ENCODE measurements around the gene NFILZ. TPM values are rescaled to one million over a fixed set of nuclear protein-coding genes. Genes with fewer than 3 reads are reported as not detected.
"Not testable (repeated sequence)": the region's sequence is repeated elsewhere in the genome, so short reads cannot be mapped to it uniquely, and the experiment has no call there.

The NFILZ gene
- total RNA-seq, 1 donor from 2014 or later: not detected

DNA sequence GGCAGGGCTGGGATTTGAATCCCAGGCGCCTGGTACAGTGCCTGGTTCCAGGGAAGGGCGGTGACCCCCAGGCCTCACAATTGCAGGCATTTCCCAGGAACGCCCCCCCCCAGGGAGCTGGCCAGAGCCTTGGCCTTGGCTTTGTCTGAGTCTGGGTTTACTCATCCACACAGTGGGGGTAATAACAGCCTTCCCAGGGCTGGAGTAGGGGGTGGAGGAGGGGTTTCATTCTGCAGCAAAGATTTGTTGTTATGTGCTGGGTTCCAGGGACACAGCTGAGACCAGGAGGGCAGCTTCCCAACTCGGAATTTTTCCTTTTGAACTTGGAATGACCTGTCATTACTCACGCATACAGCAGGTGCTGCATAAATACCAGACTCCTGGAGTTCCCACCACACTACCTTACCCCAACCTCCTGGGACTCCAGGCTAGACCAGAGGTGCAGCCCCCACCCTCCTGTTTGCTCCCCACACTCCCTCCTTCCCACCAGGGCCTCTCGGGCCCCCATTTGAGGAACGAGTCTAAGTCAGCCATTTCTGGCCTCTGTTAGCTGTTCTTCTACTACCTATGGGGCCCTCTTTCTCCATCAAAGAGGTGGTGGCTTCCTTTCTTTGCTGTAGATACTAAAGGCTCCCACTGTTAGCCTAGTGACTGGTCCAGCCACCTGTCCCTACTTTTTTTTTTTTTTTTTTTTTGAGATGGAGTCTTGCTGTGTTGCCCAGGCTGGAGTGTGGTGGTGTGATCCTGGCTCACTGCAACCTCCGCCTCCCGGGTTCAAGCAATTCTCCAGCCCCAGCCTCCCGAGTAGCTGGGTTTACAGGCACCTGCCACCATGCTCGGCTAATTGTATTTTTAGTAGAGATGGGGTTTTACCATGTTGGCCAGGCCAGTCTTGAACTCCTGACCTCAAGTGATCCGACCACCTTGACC, 18.3 kb upstream of the NFILZ start:
- DNase-seq (ENCODE audit: low spot score): peak; percentile 41

DNA sequence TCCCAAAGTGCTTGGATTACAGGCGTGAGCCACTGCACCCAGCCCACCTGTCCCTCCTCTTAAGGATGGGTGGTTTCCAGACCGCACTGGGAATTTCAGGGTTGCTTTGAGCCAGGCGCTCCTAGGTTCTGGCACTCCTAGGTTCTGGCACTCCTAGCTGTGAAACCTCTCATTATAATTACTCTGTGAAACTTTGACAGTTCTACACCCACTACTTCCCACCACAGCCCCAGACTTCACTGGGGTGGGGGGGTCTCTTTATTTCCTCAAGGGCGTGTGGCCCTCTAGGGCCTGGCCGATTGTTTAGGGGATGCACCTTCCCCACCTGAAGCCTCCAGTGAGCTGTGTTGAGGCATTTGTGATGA, 17.6 kb upstream of the NFILZ start:
- no peak for DNase-seq (ENCODE audit: low spot score)

DNA sequence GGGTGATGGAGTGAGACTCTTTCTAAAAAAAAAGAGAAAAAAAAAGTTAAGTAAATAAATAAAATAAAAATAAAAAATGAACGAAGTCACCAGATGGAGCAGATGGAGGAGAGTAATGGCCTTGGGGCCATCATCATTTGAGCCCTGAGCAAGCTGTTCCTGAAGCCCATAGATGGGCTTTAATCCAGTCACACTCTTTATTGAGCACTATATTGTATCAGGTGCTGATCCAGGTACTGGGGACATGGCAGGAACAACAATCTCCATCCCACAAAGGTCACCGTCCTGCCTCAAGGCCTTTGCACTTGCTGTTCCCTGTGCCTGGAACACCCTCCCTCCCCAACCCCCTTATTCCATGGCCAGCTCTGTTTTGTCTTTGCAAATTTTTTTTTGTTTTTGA, 16.0 kb upstream of the NFILZ start:
- DNase-seq (ENCODE audit: low spot score): no peak

DNA sequence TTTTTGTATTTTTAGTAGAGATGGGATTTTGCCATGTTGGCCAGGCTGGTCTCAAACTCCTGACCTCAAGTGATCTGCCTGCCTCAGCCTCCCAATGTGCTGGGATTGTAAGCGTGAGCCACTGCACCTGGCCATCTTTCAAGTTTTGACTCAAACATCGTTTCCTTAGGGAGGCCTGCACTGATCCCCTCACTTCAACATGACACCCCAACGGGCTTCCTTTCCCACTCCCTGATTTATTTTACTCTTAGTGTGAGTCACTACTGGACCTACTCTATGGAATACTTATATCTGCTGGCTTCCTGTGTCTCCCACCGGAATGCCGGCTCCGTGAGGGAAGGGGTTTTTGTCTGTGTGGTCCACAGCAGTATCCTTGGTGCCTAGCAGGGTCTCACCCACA, 15.4 kb upstream of the NFILZ start:
- no peak for DNase-seq (ENCODE audit: low spot score)

DNA sequence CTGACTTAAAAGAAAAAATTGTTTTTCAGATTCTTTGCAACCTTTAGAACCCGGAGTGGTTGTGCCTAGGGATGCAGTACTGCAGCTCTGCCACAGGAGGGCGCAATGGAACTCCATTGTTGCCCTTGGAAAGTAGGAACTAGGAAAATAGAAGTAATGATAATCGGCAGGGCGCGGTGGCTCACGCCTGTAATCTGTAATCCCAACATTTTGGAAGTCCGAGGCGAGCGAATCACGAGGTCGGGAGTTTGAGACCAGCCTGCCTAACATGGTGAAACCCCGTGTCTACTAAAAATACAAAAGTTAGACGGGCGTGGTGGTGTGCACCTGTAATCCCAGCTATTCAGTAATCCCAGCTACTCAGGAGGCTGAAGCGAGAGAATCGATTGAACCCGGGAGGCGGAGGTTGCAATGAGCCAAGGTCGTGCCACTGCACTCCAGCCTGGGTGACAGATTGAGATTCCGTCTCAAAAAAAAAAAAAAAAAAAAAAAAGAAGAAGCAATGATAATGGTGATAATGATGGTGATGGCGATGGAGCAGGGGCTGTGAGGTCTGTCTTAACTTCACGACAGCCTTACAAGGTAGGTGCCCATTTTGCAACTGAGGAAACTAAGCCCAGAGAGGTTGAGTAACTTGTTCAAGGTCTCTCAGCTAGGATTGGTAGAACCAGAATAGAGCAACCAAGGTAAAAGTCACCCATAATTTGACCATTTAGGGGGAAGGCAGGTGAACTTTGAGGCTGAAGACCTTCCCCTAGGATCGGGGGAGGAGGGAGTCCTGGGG, 14.4 kb upstream of the NFILZ start:
- DNase-seq (ENCODE audit: low spot score): peak; percentile 42

DNA sequence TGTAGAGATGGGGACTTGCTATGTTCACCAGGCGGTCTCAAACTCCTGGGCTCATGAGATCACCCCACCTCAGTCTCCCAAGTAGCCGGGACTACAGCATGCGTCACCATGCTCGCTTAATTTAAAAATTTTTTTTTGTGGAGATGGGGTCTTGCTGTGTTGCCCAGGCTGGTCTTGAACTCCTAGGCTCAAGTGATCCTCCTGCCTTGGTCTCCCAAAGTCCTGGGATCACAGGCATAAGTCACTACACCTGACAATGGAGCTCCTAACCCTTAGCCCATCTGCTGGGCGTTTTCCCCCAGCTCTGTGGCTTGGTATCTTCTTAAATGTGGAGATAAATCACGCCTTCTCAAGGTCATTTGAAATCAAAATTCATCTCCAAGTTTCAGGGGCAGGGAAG, 13.6 kb upstream of the NFILZ start:
- DNase-seq (ENCODE audit: low spot score): no peak

DNA sequence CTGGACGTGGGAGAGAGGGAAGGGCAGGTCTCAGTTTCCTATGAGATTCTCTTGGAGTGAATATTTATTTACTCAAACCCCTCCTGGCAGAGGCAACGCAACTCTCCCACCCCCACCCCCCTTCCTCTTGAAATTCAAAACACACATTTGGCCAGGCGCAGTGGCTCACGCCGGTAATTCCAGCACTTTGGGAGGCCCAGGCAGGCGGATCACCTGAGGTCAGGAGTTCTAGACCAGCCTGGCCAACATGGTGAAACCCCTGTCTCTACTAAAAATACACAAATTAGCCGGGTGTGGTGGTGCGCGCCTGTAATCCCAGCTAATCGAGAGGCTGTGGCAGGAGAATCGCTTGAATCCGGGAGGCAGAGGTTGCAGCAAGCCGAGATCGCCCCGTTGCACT, 13.1 kb upstream of the NFILZ start:
- not testable (repeated sequence) for DNase-seq (ENCODE audit: low spot score)

DNA sequence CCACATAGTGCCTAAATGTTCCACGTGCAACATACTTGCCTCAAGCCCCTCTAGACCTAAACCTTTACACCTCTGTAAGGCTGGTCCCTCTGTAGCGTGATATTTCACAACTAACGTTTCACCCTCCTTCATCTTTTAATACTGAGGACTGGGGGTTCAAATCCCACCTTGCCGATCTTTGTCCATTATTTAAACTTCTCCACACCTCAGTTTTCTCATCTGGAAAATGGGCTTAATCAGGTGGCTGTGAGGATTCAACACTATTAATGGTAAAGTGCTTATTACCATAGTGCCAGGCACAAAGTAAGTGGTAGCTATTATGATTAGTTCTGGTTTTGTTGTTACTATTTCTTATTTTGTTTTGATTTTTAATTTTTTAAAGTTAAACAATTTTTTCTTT, 12.4 kb upstream of the NFILZ start:
- DNase-seq (ENCODE audit: low spot score): no peak

DNA sequence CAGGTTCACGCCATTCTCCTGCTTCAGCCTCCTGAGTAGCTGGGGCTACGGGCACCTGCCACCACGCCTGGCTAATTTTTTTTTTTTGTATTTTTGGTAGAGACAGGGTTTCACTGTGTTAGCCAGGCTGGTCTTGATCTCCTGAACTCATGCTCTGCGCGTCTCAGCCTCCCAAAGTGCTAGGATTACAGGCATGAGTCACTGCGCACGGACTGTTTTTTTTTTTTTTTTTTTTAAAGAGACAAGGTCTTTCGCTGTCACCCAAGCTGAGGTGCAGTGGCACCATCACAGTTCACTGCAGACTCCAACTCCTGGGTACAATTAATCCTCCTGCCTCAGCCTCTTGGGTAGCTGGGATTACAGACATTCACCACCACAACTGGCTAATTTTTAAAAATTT, 11.7 kb upstream of the NFILZ start:
- DNase-seq (ENCODE audit: low spot score): no peak

DNA sequence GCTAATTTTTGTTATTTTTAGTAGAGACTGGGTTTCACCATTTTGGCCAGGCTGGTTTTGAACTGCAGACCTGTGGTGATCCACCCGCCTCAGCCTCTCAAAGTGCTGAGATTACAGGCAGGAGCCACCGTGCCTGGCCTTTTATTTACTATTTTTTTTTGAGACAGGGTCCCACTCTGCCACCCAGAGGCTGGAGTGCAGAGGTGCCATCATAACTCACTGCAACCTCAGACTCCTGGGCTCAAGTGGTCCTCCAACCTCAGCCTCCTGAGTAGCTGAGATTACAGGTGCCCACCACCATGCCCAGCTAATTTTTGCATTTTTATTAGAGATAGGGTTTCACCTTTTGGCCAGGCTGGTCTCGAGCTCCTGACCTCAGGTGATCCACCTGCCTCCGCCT, 7.5 kb upstream of the NFILZ start:
- not testable (repeated sequence) for DNase-seq (ENCODE audit: low spot score)

DNA sequence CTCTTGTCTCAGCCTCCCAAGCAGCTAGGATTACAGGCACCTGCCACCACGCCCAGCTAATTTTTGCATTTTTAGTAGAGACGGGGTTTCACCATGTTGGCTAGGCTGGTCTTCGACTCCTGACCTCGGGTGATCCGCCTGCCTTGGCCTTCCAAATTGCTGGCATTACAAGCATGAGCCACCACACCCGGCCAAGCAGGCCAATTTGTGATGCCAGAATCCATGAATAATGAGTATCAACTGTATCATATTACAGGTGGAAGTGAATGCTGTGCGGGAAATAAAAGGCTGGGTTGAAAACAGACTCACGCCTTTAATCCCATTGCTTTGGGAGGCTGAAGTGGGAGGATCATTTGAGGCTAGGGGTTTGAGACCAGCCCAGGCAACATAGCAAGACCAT, 3.6 kb upstream of the NFILZ start:
- DNase-seq (ENCODE audit: low spot score): no peak

DNA sequence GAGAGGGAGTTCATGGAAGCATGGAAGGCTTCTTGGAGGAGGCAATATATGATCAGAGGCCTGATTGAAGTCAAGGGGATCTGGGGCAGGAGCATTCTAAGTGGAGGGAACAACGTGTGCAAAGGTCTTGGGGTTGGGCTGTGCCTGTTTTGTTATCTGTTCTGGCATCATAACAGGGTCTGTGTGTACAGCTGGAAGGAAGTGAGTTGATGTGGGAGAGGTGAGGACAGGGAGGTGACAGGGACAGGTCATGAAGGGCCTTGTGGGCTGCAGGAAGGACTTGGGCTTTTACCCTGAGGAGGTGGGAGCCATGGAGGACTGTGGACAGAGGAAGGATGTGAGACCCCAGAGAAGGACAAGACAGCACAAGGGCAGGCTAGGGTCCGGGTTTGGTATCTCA, 1.2 kb upstream of the NFILZ start:
- no peak for DNase-seq (ENCODE audit: low spot score)

DNA sequence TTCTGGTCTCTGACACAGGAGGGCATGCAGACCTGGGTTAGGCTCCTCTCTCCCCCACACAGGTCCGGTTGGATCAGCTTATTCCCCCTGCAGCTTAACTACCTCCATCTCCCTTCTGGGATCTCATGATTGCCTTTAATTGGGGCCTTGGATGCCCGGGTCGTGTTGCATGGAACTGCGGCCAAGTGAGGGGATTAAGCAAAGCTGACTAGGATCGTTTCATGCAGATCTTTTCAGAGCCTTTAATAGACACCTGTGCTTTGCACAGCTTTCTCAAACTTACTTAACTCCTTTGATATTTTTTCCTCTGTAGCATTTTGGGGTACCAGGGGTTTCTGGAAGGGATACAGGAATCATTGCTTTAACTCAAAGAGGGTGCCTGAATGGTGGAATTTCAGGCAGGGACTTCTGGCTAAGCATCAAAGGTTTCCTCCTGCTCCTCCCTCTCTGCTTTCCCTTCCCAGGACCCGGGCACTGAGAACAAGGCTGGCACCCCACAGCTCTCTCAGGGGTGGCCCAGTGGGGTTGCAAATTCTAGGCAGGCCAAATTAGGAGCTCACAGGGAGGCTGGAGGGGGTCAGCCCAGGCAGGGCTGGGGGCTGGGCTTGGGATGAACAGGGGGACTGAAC, 477 bp downstream of the NFILZ start:
- DNase-seq (ENCODE audit: low spot score): no peak

DNA sequence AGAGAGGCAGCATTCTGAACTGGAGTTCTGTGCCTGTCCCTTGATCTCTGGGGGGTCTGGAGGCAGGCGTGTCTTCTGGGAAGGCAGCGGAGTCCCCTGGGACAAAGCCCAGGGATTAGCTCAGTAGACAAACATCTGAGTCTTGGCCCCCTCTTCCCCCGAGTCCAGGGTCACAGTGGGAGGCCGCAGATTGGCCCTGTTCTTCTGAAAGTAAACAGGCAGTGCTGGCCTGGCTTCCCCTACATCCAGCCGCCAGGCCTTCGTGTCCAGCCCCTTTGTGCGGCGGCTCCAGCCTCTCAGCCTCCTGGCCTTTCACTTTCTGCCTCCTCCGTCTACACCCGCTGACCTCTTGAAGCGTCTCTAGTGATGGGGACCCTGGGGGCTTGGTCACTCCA, 989 bp downstream of the NFILZ start:
- DNase-seq (ENCODE audit: low spot score): peak; percentile 57

DNA sequence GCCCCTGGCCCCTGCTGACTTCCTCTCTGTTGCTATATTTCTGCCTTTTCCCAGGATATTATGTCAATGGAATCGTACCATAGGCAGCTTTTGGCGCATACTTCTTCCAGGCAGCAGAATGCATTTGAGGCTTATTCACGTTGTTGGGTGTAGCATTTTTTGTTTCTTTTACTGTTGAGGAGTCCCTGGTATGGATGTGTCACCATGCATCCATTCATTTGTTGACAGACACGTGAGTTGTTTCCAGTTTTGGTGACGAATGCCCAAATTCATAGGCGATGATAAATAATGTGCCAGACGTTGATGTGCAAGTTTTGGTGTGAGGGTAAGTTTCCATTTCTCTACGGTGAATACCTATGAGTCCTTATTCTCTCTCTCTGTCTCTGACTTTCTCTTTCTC, 5.0 kb downstream of the NFILZ start:
- no peak for DNase-seq (ENCODE audit: low spot score)

DNA sequence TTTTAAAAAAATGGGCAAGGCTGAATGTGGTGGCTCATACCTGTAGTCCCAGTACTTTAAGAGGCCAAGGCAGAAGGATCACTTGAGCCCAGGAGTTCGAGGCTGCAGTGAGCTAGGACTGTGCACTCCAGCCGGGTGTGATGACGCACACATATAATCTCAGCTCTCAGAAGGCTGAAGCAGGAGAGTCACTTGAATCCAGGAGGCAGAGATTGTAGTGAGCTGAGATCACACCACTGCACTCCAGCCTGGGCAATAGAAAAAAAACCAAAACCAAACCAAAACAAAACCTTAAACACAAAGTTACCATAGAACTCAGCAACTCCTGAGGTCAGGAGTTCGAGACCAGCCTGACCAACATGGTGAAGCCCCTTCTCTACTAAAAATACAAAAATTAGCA, 6.6 kb downstream of the NFILZ start:
- DNase-seq (ENCODE audit: low spot score): not testable (repeated sequence)

DNA sequence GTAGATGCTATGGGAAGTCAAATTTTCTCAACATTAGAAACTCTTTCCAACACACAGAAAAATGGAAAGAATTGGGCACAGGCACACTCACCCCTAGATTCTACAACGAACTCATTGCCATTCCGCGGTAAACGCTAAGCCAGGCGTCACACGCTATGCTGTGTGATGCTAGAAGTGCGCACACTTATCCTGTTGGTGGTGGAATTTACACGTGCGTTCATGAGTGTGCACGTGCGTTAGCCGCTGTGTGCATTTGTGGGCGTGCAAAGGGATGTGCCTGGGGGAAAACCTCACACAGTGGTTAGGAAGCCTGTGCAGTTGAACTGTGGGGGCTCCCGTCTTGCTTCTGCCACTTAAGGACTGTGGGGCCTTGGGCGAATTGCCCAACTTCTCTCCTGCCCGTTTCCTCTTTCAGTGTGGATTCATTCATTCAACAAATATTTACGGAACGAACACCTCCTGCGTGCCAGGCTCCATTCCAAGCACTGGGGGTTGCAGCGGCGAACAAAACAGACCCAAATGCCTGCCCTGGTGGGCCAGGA, 7.7 kb downstream of the NFILZ start:
- peak; percentile 20 for DNase-seq (ENCODE audit: low spot score)

DNA sequence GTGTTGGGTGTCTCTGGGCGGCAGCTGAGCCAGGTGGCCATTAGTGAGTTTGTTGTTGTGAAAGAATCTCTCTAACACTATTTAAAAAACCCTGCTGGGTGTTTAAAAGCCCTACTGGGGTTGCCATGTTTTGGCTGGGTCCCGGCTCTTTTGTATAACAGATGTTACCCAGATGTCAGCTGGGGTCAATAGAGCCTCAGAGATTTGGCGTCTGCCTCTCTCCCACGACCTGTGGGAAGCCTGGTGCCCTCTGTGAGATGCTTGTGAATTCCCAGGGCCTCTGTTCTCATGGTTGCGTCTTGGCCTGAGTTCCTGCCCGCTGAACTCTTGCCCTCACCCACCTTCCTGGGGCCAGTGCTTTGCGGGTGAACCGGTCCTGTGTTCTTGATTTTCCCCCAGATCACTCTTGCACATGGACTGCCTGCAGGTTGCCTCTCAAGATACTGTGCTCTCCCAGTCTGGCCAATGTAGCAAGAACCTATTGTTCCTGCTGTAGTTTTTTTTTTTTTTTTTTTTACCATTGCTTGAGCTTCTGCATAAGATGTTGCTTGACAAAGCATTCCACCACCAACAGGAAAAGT, 9.5 kb downstream of the NFILZ start:
- no peak for DNase-seq (ENCODE audit: low spot score)

DNA sequence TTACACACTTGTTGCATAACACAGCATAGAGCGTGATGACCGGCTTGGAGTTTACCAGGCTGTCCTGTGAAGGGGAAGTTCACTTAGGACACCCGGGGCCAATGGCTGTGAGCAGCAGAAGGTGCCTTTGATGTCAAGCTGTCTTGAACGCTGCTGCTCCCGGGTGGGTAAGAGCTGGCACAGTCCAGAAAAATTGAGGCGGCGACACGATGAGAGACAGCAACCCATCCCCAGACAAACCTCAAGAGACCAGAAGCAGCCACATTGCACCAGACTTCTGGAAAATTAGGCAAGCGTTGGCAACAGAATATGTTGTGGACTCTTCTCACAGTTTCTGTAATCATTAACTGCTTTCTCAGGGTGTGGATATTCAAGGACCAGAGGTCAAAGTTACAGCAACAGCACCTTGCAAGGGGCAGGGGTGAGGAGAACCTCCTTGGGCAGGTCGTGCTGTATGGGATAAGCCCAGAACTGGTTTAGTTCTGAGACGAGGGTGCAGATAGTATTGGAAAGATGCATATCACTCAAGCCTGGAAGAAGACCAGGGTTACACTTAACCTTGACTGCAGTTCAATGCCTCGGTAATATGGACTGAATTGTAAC, 10.1 kb downstream of the NFILZ start:
- peak; percentile 39 for DNase-seq (ENCODE audit: low spot score)

DNA sequence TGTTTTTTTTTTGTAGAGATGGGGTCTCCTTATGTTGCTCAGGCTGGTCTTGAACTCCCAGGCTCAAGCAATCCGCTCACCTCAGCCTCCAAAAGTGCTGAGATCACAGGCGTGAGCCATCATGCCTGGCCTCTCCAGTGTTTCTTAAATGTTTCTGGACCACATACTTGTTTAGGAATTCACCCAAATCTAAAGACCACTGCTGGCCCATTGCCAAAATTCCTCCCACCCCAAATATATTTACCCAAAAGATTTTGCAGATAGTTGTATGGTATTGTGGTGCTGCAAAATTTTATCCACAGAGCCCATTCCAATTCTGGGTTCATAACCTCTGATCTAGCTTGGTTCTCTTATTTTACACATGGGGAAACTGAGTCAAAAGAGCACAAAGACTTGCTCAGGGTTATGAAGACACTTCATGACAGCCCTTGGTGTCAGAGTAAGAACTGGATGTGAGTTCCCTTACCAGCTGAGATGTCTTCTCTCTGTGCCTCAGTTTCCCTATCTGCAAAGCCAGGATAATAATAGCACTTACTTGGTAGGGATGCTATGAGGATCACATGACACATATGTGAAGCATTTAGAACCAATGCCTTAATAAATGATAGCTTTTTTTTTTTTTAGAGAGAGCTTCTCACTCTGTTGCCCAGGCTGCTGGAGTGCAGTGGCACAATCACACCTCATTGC, 10.9 kb downstream of the NFILZ start:
- DNase-seq (ENCODE audit: low spot score): no peak

All from mucosa of gallbladder (tissue), 1 donor.